GM20000 (cell line): ENCODE data around the gene ATG16L2.

ENCODE experiments used
- DNase-seq: peaks from one replicate; pipeline ENCODE4 v3.0.0; 2012; ENCODE audit warnings: low spot score
- CTCF ChIP-seq: IDR thresholded peaks from 2 replicates; pipeline ENCODE4 v1.5.1; 2012; ENCODE audit warnings: mild to moderate bottlenecking, control low read depth; ENCODE audit errors: extremely low read depth, missing control alignments

The ATG16L2 gene

GRCh38 chr11:72820439-72821139 is 6.4 kb downstream of the ATG16L2 start:
- no peak for TF ChIP-seq CTCF
- DNase-seq = no peak

GRCh38 chr11:72821221-72821919 is 7.2 kb downstream of the ATG16L2 start:
- no peak for TF ChIP-seq CTCF
- no peak for DNase-seq

- DNase-seq = peak; percentile 97
- no peak for TF ChIP-seq CTCF
Observed at GRCh38 chr11:72821920-72822799, 7.9 kb downstream of the ATG16L2 start.

GRCh38 chr11:72823105-72823804 is 9.0 kb downstream of the ATG16L2 start:
- DNase-seq = no peak
- no peak for TF ChIP-seq CTCF

GRCh38 chr11:72824020-72824419 is 9.8 kb downstream of the ATG16L2 start:
- DNase-seq = no peak
- no peak for TF ChIP-seq CTCF

- TF ChIP-seq CTCF = no peak
- no peak for DNase-seq
Observed at GRCh38 chr11:72824811-72825505, 10.7 kb downstream of the ATG16L2 start.
